Ureter (tissue), 1 donor: ENCODE data around the gene CHODL. TPM values are rescaled to one million over a fixed set of nuclear protein-coding genes. Genes with fewer than 3 reads are reported as not detected.

Source experiments
- DNase-seq: peaks from one replicate; pipeline ENCODE4 v3.0.0-alpha.2; 2020; ENCODE audit warnings: low spot score
- total RNA-seq: library from RNA; stranded (reverse); gene quantifications from one replicate; pipeline ENCODE4 v1.2.4, GENCODE V29; 2023
- donor health status: DM: yes; HTN: yes; CAD: no.

The CHODL gene
- total RNA-seq, 1 donor from 2014 or later, result 1.1 TPM

DNA sequence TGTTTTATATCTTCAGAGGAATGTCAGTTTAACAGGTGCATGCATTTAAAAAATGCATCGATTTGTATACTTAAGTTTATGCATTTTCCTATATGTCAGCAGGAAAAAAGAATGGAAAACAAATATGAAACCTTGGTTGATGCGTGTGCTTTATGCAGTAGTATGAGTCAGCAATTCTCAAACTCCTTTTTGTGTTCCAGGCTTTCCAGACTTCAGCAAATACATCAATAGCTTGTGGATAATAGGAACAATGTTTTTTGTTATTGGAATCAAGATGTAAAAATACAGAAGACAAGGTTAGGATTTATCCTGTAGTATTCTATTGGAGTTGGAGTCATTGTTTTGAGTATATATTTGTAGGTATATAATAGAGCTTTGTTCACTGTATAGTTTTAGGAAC, 45.2 kb downstream of the CHODL start:
- DNase-seq, result no peak

DNA sequence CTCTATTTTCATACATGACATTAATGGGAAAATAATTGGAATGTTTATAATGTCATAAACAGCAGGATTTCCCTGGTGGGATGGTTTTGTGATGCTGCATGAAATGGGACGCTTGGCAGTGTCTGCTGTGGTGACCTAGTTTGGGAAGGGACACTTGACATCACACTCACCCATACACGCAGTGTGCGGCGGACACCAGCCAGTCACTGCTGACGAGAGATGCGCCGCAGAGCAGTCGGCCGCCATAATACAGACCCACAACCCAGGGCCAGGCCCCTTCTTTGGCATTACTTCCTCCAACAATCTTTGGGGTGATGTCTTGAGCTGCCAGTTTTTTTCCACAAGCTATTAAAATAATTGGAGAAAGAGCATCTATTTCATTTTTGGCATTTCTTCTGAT, 49.5 kb downstream of the CHODL start:
- DNase-seq, result no peak

DNA sequence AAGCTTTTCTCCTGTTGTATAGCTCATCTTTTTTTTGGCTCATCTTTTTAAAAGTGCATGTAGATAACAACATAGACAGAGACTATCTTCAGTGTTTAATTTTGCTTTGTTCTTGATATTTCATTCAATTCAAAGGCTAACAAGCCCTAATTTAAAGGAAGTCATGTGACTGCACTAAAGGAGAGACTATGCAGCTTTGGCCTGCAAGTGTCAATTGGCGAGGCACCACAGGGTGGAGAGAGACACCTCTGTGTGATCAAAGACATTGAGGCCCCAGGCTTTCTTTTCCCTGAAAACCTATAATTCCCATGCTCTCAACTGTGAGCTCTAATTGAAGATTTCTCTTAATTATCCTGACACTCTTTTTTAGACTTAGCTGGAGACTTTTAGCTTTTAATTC, 53.6 kb downstream of the CHODL start:
- no peak for DNase-seq

Other genes with a start within 250 kb of the CHODL start
- not detected for gene TMPRSS15, start 159.0 kb downstream of the CHODL start, total RNA-seq